A549 (cell line): ENCODE measurements around the gene GGT1.
"Not testable (repeated sequence)": the region's sequence is repeated elsewhere in the genome, so short reads cannot be mapped to it uniquely, and the experiment has no call there.

Experiments used
- BHLHE40 ChIP-seq: IDR thresholded peaks from 2 replicates; pipeline ENCODE4 v1.6.1; 2012; ENCODE audit warnings: low read depth, low read length, inconsistent platforms
- CEBPB ChIP-seq, 2 experiments: fragments of >200 bp in 1 of 2; sonication (Bioruptor Twin) in 1 of 2; formaldehyde crosslinking in 1 of 2; IDR thresholded peaks; 2 replicates each; pipeline ENCODE4 v1.6.1; 2012 to 2016
- NR3C1 ChIP-seq: fragments of >200 bp; sonication (Bioruptor Twin); formaldehyde crosslinking; IDR thresholded peaks from 3 replicates; pipeline ENCODE4 v1.6.1; 2017
- POLR2A ChIP-seq: IDR thresholded peaks from 2 replicates; pipeline ENCODE4 v1.6.1; 2012; ENCODE audit warnings: mild to moderate bottlenecking, low read length
- POLR2AphosphoS2 ChIP-seq: conservative IDR thresholded peaks from 2 replicates; pipeline ENCODE4 v1.6.1; 2012; ENCODE audit warnings: low read length, improper control_type of control experiment, inconsistent platforms
- RCOR1 ChIP-seq: fragments of 150-350 bp; IDR thresholded peaks from 2 replicates; pipeline ENCODE4 v1.6.1; 2014; ENCODE audit warnings: antibody characterized with exemption, low read length, low read depth
- RFX5 ChIP-seq: fragments of 450-650 bp; IDR thresholded peaks from 2 replicates; pipeline ENCODE4 v1.7.1; 2014; ENCODE audit warnings: antibody characterized with exemption, mild to moderate bottlenecking, moderate library complexity
- SMC3 ChIP-seq: fragments of >200 bp; sonication (Bioruptor Twin); formaldehyde crosslinking; IDR thresholded peaks from 3 replicates; pipeline ENCODE4 v1.6.1; 2018; ENCODE audit warnings: inconsistent platforms
- TP53 ChIP-seq: fragments of 250-450 bp; sonication (Bioruptor Pico); IDR thresholded peaks from 2 replicates; pipeline ENCODE4 v1.5.0; 2021; ENCODE audit warnings: mild to moderate bottlenecking, moderate library complexity
- ZFP36 ChIP-seq: fragments of 450-650 bp; IDR thresholded peaks from 2 replicates; pipeline ENCODE4 v1.6.1; 2014; ENCODE audit warnings: borderline replicate concordance; ENCODE audit not compliant: partially characterized antibody
- TF ChIP-seq, protein P1 (sequence below): fragments of >200 bp; sonication (Bioruptor Twin); formaldehyde crosslinking; IDR thresholded peaks from 3 replicates; pipeline ENCODE4 v1.5.1; 2016
- TF ChIP-seq, protein P2 (sequence below): IDR thresholded peaks from 2 replicates; pipeline ENCODE4 v1.6.1; 2012
- TF ChIP-seq, protein P3 (sequence below): fragments of 200-600 bp; sonication (generic); IDR thresholded peaks from 2 replicates; pipeline ENCODE4 v1.6.1; 2016; ENCODE audit warnings: antibody characterized with exemption, mild to moderate bottlenecking, moderate library complexity
- TF ChIP-seq, protein P4 (sequence below): fragments of 250-450 bp; sonication (Bioruptor Pico); IDR thresholded peaks from 2 replicates; pipeline ENCODE4 v1.5.0; 2021; ENCODE audit warnings: mild to moderate bottlenecking, moderate library complexity, borderline replicate concordance

DNA sequence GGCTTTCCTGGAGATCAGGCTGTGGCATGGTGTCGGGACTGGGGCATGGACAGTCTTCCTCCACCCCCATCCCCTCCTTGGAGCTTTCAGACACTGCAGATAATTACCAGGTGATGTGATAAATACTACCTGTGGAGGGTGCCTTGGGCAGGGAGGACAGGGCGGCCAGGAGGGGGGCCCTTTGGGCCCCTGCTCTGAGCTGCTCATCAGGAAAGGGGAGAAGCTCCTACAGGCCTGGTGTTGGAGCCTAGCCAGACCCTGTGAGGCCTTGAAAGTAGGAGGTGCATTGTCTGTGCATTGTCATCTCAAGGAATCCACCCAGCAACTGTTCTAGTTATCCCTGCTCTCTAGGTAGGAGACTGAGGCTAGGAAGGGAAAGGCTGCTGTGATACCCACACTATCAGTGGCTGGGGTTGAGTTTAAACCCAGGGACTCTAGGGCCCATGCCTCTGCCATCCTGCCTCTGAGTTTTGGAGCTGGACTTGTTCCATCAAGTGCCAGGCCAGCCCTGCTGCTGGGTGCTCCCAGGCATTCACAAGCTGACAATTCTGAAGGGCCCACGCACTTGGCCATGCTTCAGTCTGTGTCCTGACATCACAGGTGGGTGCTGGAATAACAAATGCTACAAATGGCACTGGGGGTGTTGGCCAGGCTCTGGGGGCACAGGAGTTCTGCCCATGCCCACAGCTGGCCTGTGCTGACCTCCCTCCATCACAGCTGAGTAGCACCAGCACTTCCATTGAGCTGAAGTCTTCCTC is 2.9 kb upstream of the GGT1 start:
- not testable (repeated sequence) for TF ChIP-seq POLR2A; TP53; CEBPB (IDR thresholded peaks at IDR 0.05); ZFP36; RCOR1; NR3C1; SMC3; POLR2AphosphoS2; BHLHE40; RFX5
- TF ChIP-seq, protein P1, sequence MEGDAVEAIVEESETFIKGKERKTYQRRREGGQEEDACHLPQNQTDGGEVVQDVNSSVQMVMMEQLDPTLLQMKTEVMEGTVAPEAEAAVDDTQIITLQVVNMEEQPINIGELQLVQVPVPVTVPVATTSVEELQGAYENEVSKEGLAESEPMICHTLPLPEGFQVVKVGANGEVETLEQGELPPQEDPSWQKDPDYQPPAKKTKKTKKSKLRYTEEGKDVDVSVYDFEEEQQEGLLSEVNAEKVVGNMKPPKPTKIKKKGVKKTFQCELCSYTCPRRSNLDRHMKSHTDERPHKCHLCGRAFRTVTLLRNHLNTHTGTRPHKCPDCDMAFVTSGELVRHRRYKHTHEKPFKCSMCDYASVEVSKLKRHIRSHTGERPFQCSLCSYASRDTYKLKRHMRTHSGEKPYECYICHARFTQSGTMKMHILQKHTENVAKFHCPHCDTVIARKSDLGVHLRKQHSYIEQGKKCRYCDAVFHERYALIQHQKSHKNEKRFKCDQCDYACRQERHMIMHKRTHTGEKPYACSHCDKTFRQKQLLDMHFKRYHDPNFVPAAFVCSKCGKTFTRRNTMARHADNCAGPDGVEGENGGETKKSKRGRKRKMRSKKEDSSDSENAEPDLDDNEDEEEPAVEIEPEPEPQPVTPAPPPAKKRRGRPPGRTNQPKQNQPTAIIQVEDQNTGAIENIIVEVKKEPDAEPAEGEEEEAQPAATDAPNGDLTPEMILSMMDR: not testable (repeated sequence)
- TF ChIP-seq, protein P2, sequence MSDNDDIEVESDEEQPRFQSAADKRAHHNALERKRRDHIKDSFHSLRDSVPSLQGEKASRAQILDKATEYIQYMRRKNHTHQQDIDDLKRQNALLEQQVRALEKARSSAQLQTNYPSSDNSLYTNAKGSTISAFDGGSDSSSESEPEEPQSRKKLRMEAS: not testable (repeated sequence)
- TF ChIP-seq, protein P3, sequence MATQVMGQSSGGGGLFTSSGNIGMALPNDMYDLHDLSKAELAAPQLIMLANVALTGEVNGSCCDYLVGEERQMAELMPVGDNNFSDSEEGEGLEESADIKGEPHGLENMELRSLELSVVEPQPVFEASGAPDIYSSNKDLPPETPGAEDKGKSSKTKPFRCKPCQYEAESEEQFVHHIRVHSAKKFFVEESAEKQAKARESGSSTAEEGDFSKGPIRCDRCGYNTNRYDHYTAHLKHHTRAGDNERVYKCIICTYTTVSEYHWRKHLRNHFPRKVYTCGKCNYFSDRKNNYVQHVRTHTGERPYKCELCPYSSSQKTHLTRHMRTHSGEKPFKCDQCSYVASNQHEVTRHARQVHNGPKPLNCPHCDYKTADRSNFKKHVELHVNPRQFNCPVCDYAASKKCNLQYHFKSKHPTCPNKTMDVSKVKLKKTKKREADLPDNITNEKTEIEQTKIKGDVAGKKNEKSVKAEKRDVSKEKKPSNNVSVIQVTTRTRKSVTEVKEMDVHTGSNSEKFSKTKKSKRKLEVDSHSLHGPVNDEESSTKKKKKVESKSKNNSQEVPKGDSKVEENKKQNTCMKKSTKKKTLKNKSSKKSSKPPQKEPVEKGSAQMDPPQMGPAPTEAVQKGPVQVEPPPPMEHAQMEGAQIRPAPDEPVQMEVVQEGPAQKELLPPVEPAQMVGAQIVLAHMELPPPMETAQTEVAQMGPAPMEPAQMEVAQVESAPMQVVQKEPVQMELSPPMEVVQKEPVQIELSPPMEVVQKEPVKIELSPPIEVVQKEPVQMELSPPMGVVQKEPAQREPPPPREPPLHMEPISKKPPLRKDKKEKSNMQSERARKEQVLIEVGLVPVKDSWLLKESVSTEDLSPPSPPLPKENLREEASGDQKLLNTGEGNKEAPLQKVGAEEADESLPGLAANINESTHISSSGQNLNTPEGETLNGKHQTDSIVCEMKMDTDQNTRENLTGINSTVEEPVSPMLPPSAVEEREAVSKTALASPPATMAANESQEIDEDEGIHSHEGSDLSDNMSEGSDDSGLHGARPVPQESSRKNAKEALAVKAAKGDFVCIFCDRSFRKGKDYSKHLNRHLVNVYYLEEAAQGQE: not testable (repeated sequence)
- TF ChIP-seq, protein P4, sequence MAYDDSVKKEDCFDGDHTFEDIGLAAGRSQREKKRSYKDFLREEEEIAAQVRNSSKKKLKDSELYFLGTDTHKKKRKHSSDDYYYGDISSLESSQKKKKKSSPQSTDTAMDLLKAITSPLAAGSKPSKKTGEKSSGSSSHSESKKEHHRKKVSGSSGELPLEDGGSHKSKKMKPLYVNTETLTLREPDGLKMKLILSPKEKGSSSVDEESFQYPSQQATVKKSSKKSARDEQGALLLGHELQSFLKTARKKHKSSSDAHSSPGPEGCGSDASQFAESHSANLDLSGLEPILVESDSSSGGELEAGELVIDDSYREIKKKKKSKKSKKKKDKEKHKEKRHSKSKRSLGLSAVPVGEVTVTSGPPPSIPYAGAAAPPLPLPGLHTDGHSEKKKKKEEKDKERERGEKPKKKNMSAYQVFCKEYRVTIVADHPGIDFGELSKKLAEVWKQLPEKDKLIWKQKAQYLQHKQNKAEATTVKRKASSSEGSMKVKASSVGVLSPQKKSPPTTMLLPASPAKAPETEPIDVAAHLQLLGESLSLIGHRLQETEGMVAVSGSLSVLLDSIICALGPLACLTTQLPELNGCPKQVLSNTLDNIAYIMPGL (CRISPR knock-in tag): not testable (repeated sequence)
